Measurements from ENCODE around the gene SRF.

- TF ChIP-seq CTCF (IDR thresholded peaks at IDR 0.05) (no peak), POLR2AphosphoS5 (IDR thresholded peaks at IDR 0.05) (no peak)
Observed at GRCh38 chr6:43215066-43215465, 44.0 kb downstream of the SRF start.
